Esophagus (tissue), 2 donors: Measurements from ENCODE around the gene DNAJC13. TPM values are rescaled to one million over a fixed set of nuclear protein-coding genes. Genes with fewer than 3 reads are reported as not detected.

Experiments used
- H3K27ac ChIP-seq, 2 donors: one replicate each; pipeline ENCODE4 v1.5.1; 2013; ENCODE audit warnings: low read depth in 2 of 2, mild to moderate bottlenecking in 2 of 2, inconsistent platforms in 1 of 2, low read length in 1 of 2, moderate library complexity in 1 of 2
- H3K27me3 ChIP-seq, 2 donors: one replicate each; pipeline ENCODE4 v1.6.1; 2013; ENCODE audit warnings: low read length in 2 of 2, control low read depth in 1 of 2, mild to moderate bottlenecking in 1 of 2; ENCODE audit not compliant: insufficient read depth in 2 of 2, control insufficient read depth in 1 of 2
- H3K36me3 ChIP-seq, 2 donors: one replicate each; pipeline ENCODE4 v1.6.1; 2013; ENCODE audit warnings: low read length in 1 of 2; ENCODE audit not compliant: control insufficient read depth in 2 of 2, insufficient read depth in 2 of 2
- H3K4me1 ChIP-seq, 2 donors: one replicate each; pipeline ENCODE4 v1.6.1; 2013; ENCODE audit warnings: low read length in 1 of 2; ENCODE audit not compliant: control insufficient read depth in 2 of 2, insufficient read depth in 2 of 2
- H3K4me3 ChIP-seq, 2 donors: one replicate each; pipeline ENCODE4 v1.5.1; 2013; ENCODE audit warnings: low read length in 2 of 2, mild to moderate bottlenecking in 2 of 2, low read depth in 1 of 2, moderate library complexity in 1 of 2
- H3K9me3 ChIP-seq, 2 donors: one replicate each; pipeline ENCODE4 v1.6.1; 2013; ENCODE audit warnings: mild to moderate bottlenecking in 2 of 2, low read depth in 1 of 2, low read length in 1 of 2, moderate library complexity in 1 of 2; ENCODE audit not compliant: control insufficient read depth in 2 of 2, insufficient read depth in 1 of 2
- WGBS, 2 donors: extraction: QIAGEN DNeasy Blood & Tissue Kit; methylation state at CpG; one replicate each; pipeline ENCODE4 v1.1.7; 2013; 5-methylcytosine and 5-hydroxymethylcytosine counted together
- polyA plus RNA-seq, 2 donors: library from polyadenylated mRNA; stranded (reverse); fragments of 200-250 nt; gene quantifications; one replicate each; pipeline ENCODE4 v1.2.3, GENCODE V29; 2013
- donor health status: healthy with polysubstance abuse.
- donor health status: Bipolar disorder and iron deficiency.

The DNAJC13 gene
- polyA plus RNA-seq, 2 donors: 5.9 to 7.4 TPM

DNA sequence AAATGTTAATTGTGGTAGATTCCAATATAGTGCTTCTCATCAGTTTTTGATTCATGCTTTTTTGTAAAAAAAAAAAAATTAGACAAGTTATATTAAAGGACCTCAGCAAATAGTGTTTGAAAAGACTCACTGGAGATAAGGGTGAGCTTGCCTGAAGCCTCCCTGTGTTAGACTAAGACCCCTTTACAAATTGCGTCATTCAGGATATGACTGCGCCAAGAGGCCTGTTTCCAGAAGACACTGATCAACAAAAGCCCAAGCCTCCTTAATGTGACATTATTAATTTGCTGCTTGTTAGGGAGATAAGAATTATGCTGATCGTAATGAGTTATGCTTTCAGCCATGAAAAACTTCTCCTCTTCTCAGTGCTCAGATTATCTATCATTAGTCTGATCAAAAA, 13.0 kb upstream of the DNAJC13 start:
- WGBS, 2 donors: 83 to 86% methylated on average over 3 of the region's 3 CpGs
- Histone ChIP-seq H3K27ac (no peak overlapping the region), H3K27me3 (no peaks in the 10 kb centered on the region)

DNA sequence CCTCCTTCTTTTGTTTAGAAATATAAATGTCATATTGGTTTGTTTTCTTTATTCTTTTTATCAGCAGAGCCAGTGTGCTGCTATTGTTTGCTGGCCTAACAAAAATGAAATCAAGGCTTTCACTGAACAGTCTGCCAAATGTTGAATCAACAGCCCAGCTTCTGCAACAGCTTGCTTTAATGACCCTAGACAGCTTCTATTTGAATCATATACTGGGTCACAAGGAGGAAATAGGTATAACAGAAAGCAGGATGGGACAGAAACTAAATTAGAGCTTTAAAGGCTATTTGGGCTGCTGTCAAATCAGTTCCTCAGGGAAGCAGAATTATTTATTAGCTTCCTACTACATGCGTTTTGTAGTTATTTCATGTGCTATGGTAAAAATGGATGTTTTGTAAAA, 12.1 kb upstream of the DNAJC13 start:
- H3K4me3 ChIP-seq: no peak overlapping the region
- H3K4me1 ChIP-seq: no peaks in the 10 kb centered on the region
- 55 to 77% methylated on average over 1 of the region's 1 CpG for WGBS, 2 donors
- H3K27me3 ChIP-seq: no peaks in the 10 kb centered on the region
- no peaks in the 10 kb centered on the region for H3K36me3 ChIP-seq
- H3K27ac ChIP-seq: no peak overlapping the region
- no peaks in the 10 kb centered on the region for H3K9me3 ChIP-seq

More for the DNA sequence above, 13.0 kb upstream of the DNAJC13 start:
- no peaks in the 10 kb centered on the region for H3K36me3 ChIP-seq
- no peak overlapping the region for H3K4me3 ChIP-seq
- no peaks in the 10 kb centered on the region for H3K4me1 ChIP-seq
- no peaks in the 10 kb centered on the region for H3K9me3 ChIP-seq

DNA sequence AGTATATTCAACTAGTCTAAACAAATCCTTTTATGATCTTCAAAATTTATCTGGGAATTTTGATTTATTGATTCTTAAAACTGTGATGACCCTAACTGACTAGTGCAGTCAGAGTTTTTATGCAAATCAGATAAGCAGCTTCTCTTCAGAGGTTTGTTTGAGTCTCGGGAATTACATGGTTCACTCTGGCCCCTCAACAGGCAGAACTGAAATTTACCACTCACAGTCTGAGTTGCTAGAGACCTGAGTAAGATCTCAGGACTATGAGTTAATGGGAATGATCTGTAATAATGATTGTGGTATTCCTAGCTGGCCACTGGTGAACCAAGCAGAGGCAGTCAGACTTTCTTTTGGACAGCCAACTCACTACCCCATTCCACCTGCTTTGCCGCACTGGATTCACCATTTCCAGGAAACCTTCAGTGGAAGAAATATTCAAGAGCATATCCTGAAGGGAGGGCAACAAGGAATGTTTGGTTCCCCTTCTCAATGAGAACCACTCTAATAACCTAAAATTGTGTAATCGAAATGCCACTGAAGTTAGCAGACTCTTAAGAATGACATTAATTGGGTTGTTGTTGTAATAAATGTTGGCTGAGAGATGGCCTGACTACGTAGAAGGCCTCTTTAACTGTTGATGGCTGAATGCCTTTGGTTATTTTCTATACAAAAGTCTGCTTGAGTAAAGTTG, 11.5 kb upstream of the DNAJC13 start:
- H3K27ac ChIP-seq: no peak overlapping the region
- H3K27me3 ChIP-seq: no peaks in the 10 kb centered on the region
- 88 to 89% methylated on average over 4 of the region's 4 CpGs for WGBS, 2 donors
- no peak overlapping the region for H3K4me3 ChIP-seq
- no peaks in the 10 kb centered on the region for H3K36me3 ChIP-seq
- H3K9me3 ChIP-seq: no peaks in the 10 kb centered on the region
- no peaks in the 10 kb centered on the region for H3K4me1 ChIP-seq

GRCh38 chr3:132406587-132406986, 10.7 kb upstream of the DNAJC13 start:
- 92 to 97% methylated on average over 2 of the region's 2 CpGs for WGBS, 2 donors
- H3K27ac ChIP-seq: no peak overlapping the region
- H3K9me3 ChIP-seq: no peaks in the 10 kb centered on the region
- no peaks in the 10 kb centered on the region for H3K4me1 ChIP-seq
- no peaks in the 10 kb centered on the region for H3K27me3 ChIP-seq
- H3K36me3 ChIP-seq: no peaks in the 10 kb centered on the region
- H3K4me3 ChIP-seq: no peak overlapping the region

- H3K27ac ChIP-seq: no peak overlapping the region
- no peak overlapping the region for H3K4me3 ChIP-seq
- no peaks in the 10 kb centered on the region for H3K9me3 ChIP-seq
- no peaks in the 10 kb centered on the region for H3K27me3 ChIP-seq
- no peaks in the 10 kb centered on the region for H3K36me3 ChIP-seq
- H3K4me1 ChIP-seq: no peaks in the 10 kb centered on the region
- 85 to 92% methylated on average over 2 of the region's 2 CpGs for WGBS, 2 donors
Observed at GRCh38 chr3:132407025-132407424, 10.3 kb upstream of the DNAJC13 start.

DNA sequence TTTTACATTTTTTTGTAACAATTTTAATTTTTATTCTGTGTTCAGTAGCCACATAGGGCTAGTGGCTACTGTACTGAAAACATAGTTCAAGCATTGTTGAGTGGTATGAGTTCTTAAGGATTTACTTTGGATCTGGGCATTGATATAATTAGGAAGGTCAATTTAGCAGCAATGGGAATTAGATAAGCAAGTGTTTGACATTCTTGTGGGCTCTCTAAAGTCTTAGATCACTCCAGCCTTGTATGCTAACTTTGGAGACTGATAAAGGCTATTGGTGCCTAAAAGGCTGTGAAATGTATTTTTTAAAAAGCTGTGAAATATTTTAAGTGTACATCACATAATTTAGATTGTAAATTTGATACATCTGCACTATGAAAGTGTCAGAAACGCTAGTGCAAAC, 2.5 kb upstream of the DNAJC13 start:
- 85 to 89% methylated on average over 1 of the region's 1 CpG for WGBS, 2 donors

DNA sequence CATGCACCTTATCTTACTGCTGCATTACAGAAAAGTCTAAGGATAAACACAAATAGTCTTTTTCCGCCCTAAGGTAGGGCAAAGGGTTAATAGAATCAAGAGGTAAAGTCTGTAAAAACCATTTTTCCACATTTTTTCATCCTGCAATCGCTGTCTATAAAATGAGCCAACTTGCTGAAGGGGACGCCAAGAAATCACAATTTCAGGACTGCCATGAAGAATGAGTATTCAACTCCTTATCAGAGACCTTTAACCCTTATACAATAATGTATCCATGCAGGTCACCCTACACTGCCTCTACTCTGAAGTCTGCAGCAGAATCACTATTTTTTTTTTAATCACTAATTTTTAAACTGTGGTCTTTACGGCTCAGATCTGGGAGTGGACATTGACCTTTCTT, 1.1 kb upstream of the DNAJC13 start:
- 74 to 84% methylated on average over 4 of the region's 4 CpGs for WGBS, 2 donors
- H3K27ac ChIP-seq: no peak overlapping the region
- no peaks in the 10 kb centered on the region for H3K27me3 ChIP-seq
- no peaks in the 10 kb centered on the region for H3K4me1 ChIP-seq
- no peak overlapping the region for H3K4me3 ChIP-seq
- H3K9me3 ChIP-seq: no peaks in the 10 kb centered on the region
- H3K36me3 ChIP-seq: no peaks in the 10 kb centered on the region

More for the DNA sequence above, 2.5 kb upstream of the DNAJC13 start:
- Histone ChIP-seq H3K4me1 (no peaks in the 10 kb centered on the region), H3K4me3 (no peak overlapping the region), H3K9me3 (no peaks in the 10 kb centered on the region), H3K36me3 (no peaks in the 10 kb centered on the region), H3K27me3 (no peaks in the 10 kb centered on the region), H3K27ac (no peak overlapping the region)

DNA sequence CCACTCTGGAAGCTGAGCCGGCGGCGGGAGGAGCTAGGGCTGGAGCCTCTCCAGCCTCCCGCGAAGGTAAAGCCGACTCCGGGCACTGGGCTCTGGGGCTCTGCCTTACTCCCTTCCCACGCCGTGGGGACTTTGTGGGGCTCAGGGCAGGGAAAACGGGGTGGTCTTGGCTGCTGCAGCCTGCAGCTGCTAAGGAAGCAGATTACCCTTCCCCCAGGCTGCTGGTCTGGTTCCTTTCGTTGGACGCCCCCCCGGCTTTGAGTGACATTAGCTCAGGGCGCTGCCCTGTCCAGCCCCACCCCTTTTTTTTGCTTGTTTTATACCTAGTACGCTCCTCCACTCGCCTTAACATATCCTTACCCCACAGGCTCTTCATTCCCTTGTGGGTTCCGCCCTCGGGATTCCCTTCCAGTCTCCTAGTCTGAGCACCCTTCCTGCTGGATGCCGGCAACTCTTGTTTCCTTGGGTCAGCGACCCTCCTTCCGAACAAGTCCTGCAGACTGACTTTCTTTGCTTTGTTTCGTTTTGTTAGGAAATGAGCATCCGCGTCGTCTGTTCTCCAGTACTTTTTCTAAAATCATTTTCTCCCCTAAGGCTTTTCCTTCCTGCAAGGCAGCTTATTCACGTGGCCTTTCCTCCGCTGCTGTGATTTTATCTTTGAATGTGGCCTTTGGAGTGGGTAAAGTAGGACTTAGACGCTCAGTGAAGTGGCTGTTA, 551 bp downstream of the DNAJC13 start:
- peak overlapping the region; percentile 87 to 99 for H3K4me3 ChIP-seq
- no peaks in the 10 kb centered on the region for H3K27me3 ChIP-seq
- H3K4me1 ChIP-seq: no peaks in the 10 kb centered on the region
- H3K9me3 ChIP-seq: no peaks in the 10 kb centered on the region
- peak overlapping the region; percentile 93 to 97 for H3K27ac ChIP-seq
- no peaks in the 10 kb centered on the region for H3K36me3 ChIP-seq
- WGBS, 2 donors: 0% methylated on average over 23 to 28 of the region's 28 CpGs

DNA sequence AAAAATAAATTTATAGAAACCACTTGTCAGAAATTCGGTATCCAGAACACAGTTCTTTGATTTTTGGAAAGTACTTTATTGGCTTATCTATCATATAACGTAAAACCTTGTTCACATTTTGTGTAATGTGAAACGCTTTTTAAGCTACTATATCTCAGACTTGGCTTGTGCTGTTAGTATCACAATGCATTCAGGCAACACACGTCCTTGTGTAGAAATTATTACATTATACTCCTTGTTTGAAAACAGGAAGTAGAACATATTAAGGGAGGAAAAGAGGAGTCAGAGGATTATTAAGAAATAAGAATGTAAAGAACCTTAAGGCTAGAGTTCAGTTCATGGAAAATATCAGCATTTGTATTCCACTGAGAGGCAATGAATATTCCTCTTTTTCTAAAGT, 1.6 kb downstream of the DNAJC13 start:
- Histone ChIP-seq H3K36me3 (no peaks in the 10 kb centered on the region), H3K27me3 (no peaks in the 10 kb centered on the region), H3K27ac (no peak overlapping the region), H3K9me3 (no peaks in the 10 kb centered on the region), H3K4me3 (no peak overlapping the region), H3K4me1 (no peaks in the 10 kb centered on the region)
- WGBS, 2 donors: 13 to 19% methylated on average over 4 of the region's 4 CpGs

DNA sequence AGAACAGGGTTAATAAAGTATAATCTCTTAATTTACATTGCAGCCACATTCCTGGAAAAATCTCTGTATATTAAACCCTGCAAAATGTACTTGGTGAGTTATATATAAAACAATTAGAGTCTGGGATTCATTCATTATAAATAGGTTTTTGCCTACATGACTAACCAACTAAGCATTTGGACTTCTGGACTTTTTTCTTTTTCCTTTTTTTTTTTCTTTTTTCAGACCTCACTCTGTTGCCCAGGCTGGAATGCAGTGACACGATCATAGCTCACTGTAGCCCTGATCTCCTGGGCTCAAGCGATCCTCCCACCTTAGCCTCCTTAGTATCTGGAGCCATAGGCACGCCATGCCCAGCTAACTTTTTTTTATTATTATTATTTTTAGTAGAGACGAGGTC, 4.5 kb downstream of the DNAJC13 start:
- Histone ChIP-seq H3K36me3 (no peaks in the 10 kb centered on the region), H3K4me1 (no peaks in the 10 kb centered on the region), H3K4me3 (no peak overlapping the region), H3K27me3 (no peaks in the 10 kb centered on the region), H3K9me3 (no peaks in the 10 kb centered on the region), H3K27ac (no peak overlapping the region)
- 88 to 90% methylated on average over 4 of the region's 4 CpGs for WGBS, 2 donors
